Retinal pigment epithelial cell (primary cell): ENCODE data around the gene FBXO2.

Source experiments
- DNase-seq: peaks from one replicate; pipeline ENCODE4 v3.0.0-alpha.2; 2010; ENCODE audit warnings: low read depth
- H3K4me3 ChIP-seq: 2 replicates; pipeline ENCODE4 v1.5.1; 2011; ENCODE audit warnings: mild to moderate bottlenecking, low read length, control low read depth, moderate library complexity
- TF ChIP-seq, protein P1 (sequence below): conservative IDR thresholded peaks from 2 replicates; pipeline ENCODE4 v1.5.1; 2011; ENCODE audit warnings: low read depth, low read length, control low read depth, inconsistent platforms

The FBXO2 gene, protein sequence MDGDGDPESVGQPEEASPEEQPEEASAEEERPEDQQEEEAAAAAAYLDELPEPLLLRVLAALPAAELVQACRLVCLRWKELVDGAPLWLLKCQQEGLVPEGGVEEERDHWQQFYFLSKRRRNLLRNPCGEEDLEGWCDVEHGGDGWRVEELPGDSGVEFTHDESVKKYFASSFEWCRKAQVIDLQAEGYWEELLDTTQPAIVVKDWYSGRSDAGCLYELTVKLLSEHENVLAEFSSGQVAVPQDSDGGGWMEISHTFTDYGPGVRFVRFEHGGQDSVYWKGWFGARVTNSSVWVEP

DNA sequence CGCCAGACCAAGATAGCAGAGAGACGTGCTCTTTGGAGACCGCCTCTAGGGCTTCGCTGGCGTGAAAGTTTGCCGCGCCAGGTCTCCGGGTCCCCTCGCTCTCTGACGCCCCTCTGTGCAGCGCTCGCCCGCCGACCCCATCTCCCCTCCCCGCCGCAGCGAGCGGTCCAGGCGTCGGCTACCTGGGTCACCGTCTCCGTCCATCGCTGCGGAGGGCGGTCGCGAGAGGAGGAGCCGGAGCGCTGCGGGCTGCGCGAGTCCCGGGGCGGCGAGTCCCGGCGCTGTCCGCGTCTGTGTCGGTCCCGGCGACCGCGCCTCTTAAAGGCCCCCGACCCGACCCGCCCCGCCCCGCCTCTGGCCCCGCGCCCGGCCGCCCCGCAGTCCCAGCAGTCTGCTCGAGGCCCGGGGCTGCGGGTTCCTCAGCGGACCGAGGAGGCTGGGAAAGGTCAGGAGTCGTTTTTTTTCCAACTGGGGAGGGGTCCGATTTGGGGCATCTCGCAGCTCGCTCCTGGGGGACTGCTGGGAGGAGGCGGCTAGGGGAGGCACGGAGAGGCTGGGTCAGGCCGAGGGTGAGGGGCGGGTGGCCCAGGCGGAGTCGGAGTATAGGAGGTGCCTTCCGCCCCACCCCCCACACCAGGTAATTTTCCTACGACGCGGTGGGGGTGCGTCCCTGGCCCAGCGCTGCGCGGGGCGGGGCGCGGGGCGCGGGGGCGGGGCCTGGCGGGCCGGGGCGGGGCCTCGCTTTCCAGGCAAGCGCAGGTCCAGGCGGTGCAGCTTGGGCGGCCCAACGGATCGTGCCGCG, at the start of gene FBXO2, which contains the start of gene FBXO44:
TSS of gene FBXO2 (minus strand) at position 293 of the 802 bp plus-strand sequence. CDS start at position 204, 89 bp downstream.
TSS of gene FBXO44 (plus strand) at position 741 of the 802 bp plus-strand sequence. CDS start 959 bp downstream, outside the sequence.
- H3K4me3 ChIP-seq, result peak within 1 kb of the TSS; percentile 66
- TF ChIP-seq, protein P1, sequence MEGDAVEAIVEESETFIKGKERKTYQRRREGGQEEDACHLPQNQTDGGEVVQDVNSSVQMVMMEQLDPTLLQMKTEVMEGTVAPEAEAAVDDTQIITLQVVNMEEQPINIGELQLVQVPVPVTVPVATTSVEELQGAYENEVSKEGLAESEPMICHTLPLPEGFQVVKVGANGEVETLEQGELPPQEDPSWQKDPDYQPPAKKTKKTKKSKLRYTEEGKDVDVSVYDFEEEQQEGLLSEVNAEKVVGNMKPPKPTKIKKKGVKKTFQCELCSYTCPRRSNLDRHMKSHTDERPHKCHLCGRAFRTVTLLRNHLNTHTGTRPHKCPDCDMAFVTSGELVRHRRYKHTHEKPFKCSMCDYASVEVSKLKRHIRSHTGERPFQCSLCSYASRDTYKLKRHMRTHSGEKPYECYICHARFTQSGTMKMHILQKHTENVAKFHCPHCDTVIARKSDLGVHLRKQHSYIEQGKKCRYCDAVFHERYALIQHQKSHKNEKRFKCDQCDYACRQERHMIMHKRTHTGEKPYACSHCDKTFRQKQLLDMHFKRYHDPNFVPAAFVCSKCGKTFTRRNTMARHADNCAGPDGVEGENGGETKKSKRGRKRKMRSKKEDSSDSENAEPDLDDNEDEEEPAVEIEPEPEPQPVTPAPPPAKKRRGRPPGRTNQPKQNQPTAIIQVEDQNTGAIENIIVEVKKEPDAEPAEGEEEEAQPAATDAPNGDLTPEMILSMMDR, result no peak
- no peak for DNase-seq

DNA sequence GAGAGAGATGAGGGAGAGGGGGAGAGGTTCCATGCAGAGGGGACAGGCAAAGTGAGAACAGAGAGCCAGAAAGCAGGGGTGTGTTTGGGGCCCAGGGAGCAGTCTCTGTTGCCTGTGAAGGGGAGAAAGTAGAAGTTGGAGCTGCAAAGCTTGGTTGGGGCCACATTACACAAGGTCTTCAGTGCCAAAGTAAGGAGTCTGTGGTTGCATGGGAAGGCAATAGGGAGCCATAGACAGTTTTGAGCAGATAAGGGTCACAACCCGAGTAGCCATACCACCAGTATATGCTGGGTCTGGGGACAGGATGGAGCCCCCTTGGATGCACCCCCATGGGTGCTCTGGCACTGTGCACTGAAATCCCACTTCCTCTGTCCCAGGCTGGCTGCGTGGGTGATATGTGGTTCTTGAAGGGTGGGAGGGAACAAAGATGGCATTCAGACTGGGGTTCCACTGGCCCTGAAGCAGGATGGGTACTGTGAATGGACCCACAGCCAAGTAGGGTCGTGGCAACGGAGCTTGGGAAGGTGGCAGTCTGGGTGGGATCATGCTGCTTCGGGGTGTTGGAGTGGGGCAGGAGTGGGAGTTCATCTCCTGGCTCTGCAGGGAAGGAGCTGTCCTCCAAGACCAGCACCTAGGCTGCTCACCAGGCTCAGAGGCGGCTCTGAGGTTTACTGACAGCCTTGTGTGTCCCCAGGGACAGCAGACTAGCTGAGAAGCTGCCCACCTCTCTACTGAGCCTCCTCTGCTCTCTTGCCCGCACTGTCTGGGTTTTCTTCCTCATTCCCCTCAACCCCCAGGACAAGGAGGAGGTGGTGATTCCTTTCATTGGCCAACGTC, 49.3 kb upstream of the FBXO2 start:
- TF ChIP-seq, protein P1, result no peak
- DNase-seq, result no peak
- no peak overlapping the region for H3K4me3 ChIP-seq

DNA sequence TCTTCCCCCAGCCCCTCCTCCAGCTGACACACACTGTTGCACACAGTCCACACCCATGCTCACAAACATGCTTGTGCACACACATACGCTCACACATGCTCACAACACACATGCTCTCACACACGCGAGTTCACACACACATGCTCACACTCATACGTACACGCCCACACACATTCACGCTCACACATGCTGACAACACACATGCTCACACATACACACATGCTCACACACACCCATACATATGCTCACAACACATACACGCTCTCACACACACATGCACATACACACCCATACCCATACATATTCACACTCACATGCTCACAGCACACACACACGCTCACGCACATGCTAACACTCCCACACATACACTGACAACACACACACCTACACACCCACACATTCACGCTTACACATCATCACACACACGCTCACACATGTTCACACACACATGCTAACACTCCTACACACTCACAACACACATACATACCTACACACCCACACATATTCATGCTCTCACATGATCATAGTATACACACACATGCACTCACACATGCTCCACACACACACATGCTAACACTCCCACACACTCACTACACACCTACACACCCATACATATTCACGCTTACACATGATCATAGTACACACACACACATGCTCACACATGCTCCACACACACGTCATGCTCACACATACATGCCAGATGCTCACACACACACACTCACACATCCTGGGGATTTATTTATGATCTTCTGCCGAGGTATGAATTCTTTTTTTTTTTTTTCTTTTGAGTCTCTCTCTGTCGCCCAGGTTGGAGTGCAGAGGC, 48.0 kb upstream of the FBXO2 start:
- no peak overlapping the region for H3K4me3 ChIP-seq

DNA sequence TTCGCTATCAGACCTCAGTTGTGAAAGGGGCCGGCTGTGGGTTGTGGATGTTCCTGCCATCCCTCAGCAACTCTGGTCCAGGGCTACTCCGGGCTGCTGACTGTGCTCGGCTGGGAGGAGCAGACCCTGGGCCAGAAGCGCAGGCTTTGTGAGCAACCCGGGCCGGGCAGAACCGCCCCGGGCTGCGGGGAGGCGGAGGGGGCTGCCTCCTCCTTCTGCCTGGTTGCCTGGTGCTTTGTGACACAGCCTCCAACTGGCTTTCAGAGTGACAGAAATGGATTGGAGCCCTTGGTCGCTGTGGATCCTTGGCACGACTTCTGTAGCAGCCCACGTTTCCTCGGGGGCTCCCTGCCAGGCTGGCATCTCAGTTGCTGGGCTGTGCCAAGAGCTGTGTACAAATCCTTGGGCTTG, 47.3 kb upstream of the FBXO2 start:
- no peak overlapping the region for H3K4me3 ChIP-seq
- TF ChIP-seq, protein P1, result no peak
- no peak for DNase-seq

More for the DNA sequence above, 48.0 kb upstream of the FBXO2 start:
- DNase-seq, result no peak
- TF ChIP-seq, protein P1, result no peak

DNA sequence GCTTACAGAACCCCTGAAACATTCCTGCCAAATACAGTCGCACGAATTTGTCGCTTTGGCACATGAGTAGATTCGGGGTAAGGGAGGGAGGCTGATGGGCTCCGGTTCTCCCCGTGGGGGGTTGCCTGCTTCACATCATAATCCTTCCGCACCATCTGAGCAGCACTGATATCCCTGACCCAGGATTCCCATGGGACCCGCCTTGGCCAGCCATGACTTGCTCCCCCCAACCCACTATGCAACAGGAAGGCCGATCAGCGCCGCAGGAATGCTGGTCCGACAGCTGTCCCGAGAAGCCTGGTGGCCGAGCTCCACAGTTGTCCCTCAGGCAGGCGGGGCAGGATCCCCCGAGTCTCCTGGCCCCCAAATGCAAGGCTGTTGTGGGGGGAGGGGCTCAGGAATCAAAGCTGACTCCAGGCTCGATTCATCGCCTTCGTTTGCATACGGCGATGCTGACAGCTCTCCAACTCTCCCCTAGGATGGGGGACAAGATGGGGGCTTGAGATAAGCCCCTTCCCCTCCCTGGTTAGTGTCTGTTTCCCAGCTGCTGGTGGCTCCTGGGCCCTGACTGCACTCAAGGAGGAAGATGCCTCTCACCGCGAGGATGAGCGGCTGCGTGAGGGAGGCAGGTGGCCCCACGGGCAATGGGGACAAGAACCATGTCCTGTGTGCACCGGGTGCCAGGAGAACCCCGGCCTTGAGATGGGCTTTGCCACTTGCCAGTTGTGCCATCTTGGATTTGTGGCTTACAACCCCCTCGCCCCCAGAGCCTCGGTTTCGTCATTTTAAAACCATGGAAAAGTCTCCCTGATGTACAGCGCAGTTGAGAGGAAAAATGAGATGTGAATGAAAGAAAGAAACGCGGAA, 46.6 kb upstream of the FBXO2 start:
- no peak overlapping the region for H3K4me3 ChIP-seq
- TF ChIP-seq, protein P1, result no peak
- no peak for DNase-seq
